HCT116 (cell line): ENCODE results near the gene TEKTIP1. TPM values are rescaled to one million over a fixed set of nuclear protein-coding genes. Genes with fewer than 3 reads are reported as not detected.

Source experiments
- ATAC-seq: fragments of 200-7000 bp; cut with Tn5 transposase; 2 replicates; pipeline ENCODE4 v1.9.1; 2020; ENCODE audit warnings: mild to moderate bottlenecking, moderate library complexity
- BruUV-seq: library from RNA; stranded (reverse); fragments of 400-500 nt; replicated peaks from 2 replicates; lab custom pipeline; 2021; lab: Mats Ljungman, UMichigan
- CTCF ChIA-PET: fragments of 300-600 bp; sonication (Branson Sonifier 250); formaldehyde crosslinking; loops from one replicate; lab custom pipeline; 2021; ENCODE audit warnings: antibody characterized with exemption; lab: Charles Lee
- POLR2A ChIA-PET: fragments of 300-600, 350-600 bp; sonication (Branson Sonifier 250); formaldehyde crosslinking; loops from one replicate; lab custom pipeline; 2021; ENCODE audit warnings: antibody characterized with exemption; lab: Charles Lee
- RAD21 ChIA-PET, 2 experiments: fragments of 300-600 bp; sonication (Branson Sonifier 250); formaldehyde crosslinking; loops; one replicate each; lab custom pipeline; 2023; ENCODE audit warnings: low total read pairs in 2 of 2; ENCODE audit not compliant: uncharacterized antibody in 2 of 2, unreplicated experiment in 2 of 2, low non-redundant PET in 1 of 2; lab: Charles Lee
- DNase-seq: peaks from one replicate; pipeline ENCODE4 v3.0.0-alpha.2; 2010; ENCODE audit warnings: low read depth, low spot score
- H2AFZ ChIP-seq: fragments of 200-600 bp; shearing (Covaris generic), sonication (generic); 2 replicates; pipeline ENCODE4 v1.6.1; 2017; ENCODE audit warnings: low read depth, mixed run types, mixed read lengths, antibody characterized with exemption, low read length; ENCODE audit not compliant: poor library complexity, severe bottlenecking
- H3K27ac ChIP-seq: 2 replicates; pipeline ENCODE4 v1.5.1; 2012; ENCODE audit warnings: low read depth, low read length
- H3K27me3 ChIP-seq: fragments of 200-600 bp; sonication (generic); 2 replicates; pipeline ENCODE4 v1.6.1; 2016; ENCODE audit warnings: mixed run types, low read length, mixed read lengths; ENCODE audit not compliant: insufficient read depth
- H3K36me3 ChIP-seq, 2 experiments: fragments of 200-500 bp in 1 of 2; fragments of 200-600 bp in 1 of 2; sonication (Bioruptor generic) in 1 of 2; sonication (generic) in 1 of 2; 2 replicates each; pipeline versions ENCODE4 v1.5.1 to v1.6.1; 2014 to 2016; ENCODE audit warnings: low read length in 2 of 2, inconsistent platforms in 1 of 2, mixed read lengths in 1 of 2, mixed run types in 1 of 2; ENCODE audit not compliant: insufficient read depth in 2 of 2, control insufficient read depth in 1 of 2
- H3K4me1 ChIP-seq, 2 experiments: fragments of 200-600 bp in 1 of 2; sonication (generic) in 1 of 2; 2 replicates each; pipeline versions ENCODE4 v1.5.1 to v1.6.1; 2012 to 2017; ENCODE audit warnings: low read length in 2 of 2, inconsistent platforms in 1 of 2, mild to moderate bottlenecking in 1 of 2, mixed read lengths in 1 of 2, mixed run types in 1 of 2, moderate library complexity in 1 of 2; ENCODE audit not compliant: insufficient read depth in 2 of 2, control insufficient read depth in 1 of 2
- H3K4me2 ChIP-seq: fragments of 200-600 bp; sonication (generic); 2 replicates; pipeline ENCODE4 v1.6.1; 2017; ENCODE audit warnings: mixed run types, low read length, mixed read lengths
- H3K4me3 ChIP-seq, 2 experiments: fragments of 200-600 bp in 1 of 2; sonication (generic) in 1 of 2; replicated peaks in 1 of 2; 2 replicates each; pipeline ENCODE4 v1.5.1; 2011 to 2016; ENCODE audit warnings: low read length in 2 of 2, control low read depth in 1 of 2, low read depth in 1 of 2, mild to moderate bottlenecking in 1 of 2, mixed read lengths in 1 of 2, mixed run types in 1 of 2
- H3K79me2 ChIP-seq: fragments of 200-600 bp; sonication (generic); 2 replicates; pipeline ENCODE4 v1.6.1; 2017; ENCODE audit warnings: mild to moderate bottlenecking, mixed run types, low read length, moderate library complexity, mixed read lengths; ENCODE audit not compliant: insufficient read depth
- H3K9ac ChIP-seq: fragments of 200-600 bp; sonication (generic); 2 replicates; pipeline ENCODE4 v1.6.1; 2016; ENCODE audit warnings: low read length, mixed read lengths
- H3K9me2 ChIP-seq: fragments of 200-600 bp; sonication (generic), shearing (Covaris generic); 2 replicates; pipeline ENCODE4 v1.6.1; 2017; ENCODE audit warnings: mixed run types, mild to moderate bottlenecking, moderate library complexity; ENCODE audit not compliant: insufficient read depth
- H3K9me3 ChIP-seq, 2 experiments: fragments of 200-500 bp in 1 of 2; fragments of 200-600 bp in 1 of 2; sonication (Bioruptor generic) in 1 of 2; sonication (generic) in 1 of 2; 2 replicates each; pipeline ENCODE4 v1.6.1; 2014 to 2017; ENCODE audit warnings: low read length in 2 of 2, mixed read lengths in 2 of 2, inconsistent platforms in 1 of 2, low read depth in 1 of 2, mild to moderate bottlenecking in 1 of 2, mixed run types in 1 of 2, moderate library complexity in 1 of 2; ENCODE audit not compliant: control insufficient read depth in 1 of 2, insufficient read depth in 1 of 2
- H4K20me1 ChIP-seq: fragments of 200-600 bp; sonication (generic), shearing (Covaris generic); 2 replicates; pipeline ENCODE4 v1.6.1; 2017; ENCODE audit warnings: mixed run types, mild to moderate bottlenecking, moderate library complexity; ENCODE audit not compliant: insufficient read depth
- EZH2phosphoT487 ChIP-seq: fragments of 200-600 bp; IDR thresholded peaks from 2 replicates; pipeline ENCODE4 v1.6.1; 2018; ENCODE audit warnings: antibody characterized with exemption, borderline replicate concordance
- POLR2AphosphoS5 ChIP-seq: IDR thresholded peaks from 2 replicates; pipeline ENCODE4 v1.6.1; 2011; ENCODE audit warnings: mild to moderate bottlenecking, low read depth, low read length, moderate library complexity
- intact Hi-C: fragments of 100-400 bp; cut with micrococcal nuclease; formaldehyde crosslinking; loops from 2 replicates; pipeline ENCODE4 v1.10.0; 2022
- total RNA-seq: library from RNA; stranded (reverse); gene quantifications from one replicate; pipeline ENCODE4 v1.2.1, GENCODE V29; 2021; ENCODE audit not compliant: unreplicated experiment

TEKTIP1 gene
- total RNA-seq, 1 experiment from 2014 or later, result 1.2 TPM

DNA sequence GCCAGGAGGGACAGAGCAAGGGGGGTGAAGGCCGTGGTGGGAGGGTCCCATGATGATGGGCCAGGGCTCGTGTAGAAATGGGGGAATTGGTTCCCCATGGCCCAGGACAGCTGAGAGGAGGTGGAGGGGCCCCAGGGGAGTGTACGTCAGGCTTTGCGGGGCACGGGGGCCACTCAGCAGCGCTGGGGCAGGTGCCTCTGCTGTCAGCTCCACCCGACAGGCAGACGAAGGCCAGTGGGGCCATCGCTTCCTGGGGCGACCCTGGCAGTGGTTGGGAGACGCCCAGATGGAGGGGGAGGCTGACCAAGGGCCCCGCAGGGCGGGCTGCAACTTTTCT is 1.9 kb upstream of the TEKTIP1 start:
- ChIA-PET POLR2A (interaction anchor here (0.6 to 1.0 kb wide), 2 partner anchors 12 to 37 kb away, joined by 3 to 6 read pairs; no protein-coding TSS in a partner anchor), RAD21 (no interaction called here), CTCF (no interaction called here)
- H3K9ac ChIP-seq, result no peak overlapping the region
- no peaks in the 10 kb centered on the region for H3K9me2 ChIP-seq
- no peak overlapping the region for H3K4me3 ChIP-seq
- intact Hi-C loops, result no loop called here
- peaks cover 9 to 19% of the 10 kb centered on the region in 2 experiments; a peak in 3 of 4 replicates for H3K36me3 ChIP-seq
- H4K20me1 ChIP-seq, result no peaks in the 10 kb centered on the region
- no peak overlapping the region for H3K27ac ChIP-seq
- H3K27me3 ChIP-seq, result no peaks in the 10 kb centered on the region
- ATAC-seq (peak; percentile 1; the same call in 1 of the 2 replicates), DNase-seq (no peak)
- H3K4me2 ChIP-seq, result no peak overlapping the region
- peaks cover 3 to 22% of the 10 kb centered on the region in 2 experiments; a peak in 3 of 4 replicates for H3K4me1 ChIP-seq
- no TSS peak for BruUV-seq
- no peaks in the 10 kb centered on the region for H3K79me2 ChIP-seq
- no peaks in the 10 kb centered on the region for H3K9me3 ChIP-seq
- TF ChIP-seq EZH2phosphoT487 (no peak), POLR2AphosphoS5 (0 out of 2 replicates have a peak, but pooled peaks have one; percentile 2)
- H2AFZ ChIP-seq, result no peak overlapping the region

DNA sequence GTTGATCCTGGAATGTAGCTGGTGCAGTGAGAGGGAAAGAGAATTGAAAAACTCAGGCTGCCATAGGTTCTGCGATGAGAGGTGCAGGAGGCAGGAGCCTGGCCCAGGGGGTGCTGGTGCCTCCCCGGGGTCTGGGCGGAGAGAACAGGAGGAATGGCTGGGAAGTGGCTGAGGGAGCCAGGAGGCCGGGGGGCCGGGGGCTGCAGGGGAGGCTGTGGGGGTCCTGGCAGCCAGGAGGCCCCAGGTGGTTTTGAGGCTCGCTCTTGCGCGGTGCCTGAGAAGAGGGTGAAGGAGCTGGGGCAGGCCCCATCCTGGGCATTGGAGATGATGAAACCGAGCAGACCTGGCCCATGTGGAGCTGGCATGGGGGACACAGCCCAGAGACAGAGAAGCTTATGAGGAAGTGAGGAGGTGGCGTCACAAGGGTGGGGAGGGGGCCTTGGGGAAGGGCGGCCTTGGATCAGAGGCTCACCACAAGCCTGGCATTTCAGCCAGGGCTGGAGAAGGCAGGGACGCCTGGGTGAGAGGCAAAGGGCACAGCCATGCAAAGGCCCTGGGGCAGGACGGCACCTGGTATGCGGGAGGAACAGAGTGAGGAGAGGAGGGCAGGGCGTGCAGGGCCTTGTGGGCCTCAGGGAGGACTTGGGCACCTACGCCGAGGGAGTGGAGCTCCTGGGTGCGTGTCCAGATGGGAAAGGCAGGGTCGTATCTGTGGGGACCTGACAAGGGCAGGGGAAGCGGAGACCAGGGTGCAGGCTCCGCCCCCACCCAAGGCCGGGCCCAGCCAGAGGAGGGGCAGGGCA is 1.3 kb upstream of the TEKTIP1 start:
- H3K27me3 ChIP-seq, result no peaks in the 10 kb centered on the region
- H3K27ac ChIP-seq, result no peak overlapping the region
- ATAC-seq, result peak; percentile 51
- no TSS peak for BruUV-seq
- no peaks in the 10 kb centered on the region for H4K20me1 ChIP-seq
- TF ChIP-seq EZH2phosphoT487 (no peak), POLR2AphosphoS5 (peak; percentile 27; the same call in 1 of the 2 replicates)
- POLR2A ChIA-PET, result interaction anchor here (0.6 to 1.0 kb wide), 2 partner anchors 12 to 36 kb away, joined by 3 to 6 read pairs; no protein-coding TSS in a partner anchor
- peaks cover 3 to 22% of the 10 kb centered on the region in 2 experiments; a peak in 3 of 4 replicates for H3K4me1 ChIP-seq
- no peaks in the 10 kb centered on the region for H3K9me2 ChIP-seq
- intact Hi-C loops, result no loop called here
- no peak for DNase-seq
- H2AFZ ChIP-seq, result no peak overlapping the region
- no peak overlapping the region for H3K4me3 ChIP-seq
- CTCF ChIA-PET, result no interaction called here
- no peak overlapping the region for H3K9ac ChIP-seq
- H3K4me2 ChIP-seq, result no peak overlapping the region
- H3K9me3 ChIP-seq, result no peaks in the 10 kb centered on the region
- H3K36me3 ChIP-seq, result peaks cover 6 to 13% of the 10 kb centered on the region in 2 experiments; a peak in 3 of 4 replicates
- RAD21 ChIA-PET, result no interaction called here
- no peaks in the 10 kb centered on the region for H3K79me2 ChIP-seq
